NOMO-1 treated with dmso at 0.1 percent for 144 hours (cell line): ENCODE data around the gene GPR17.

ENCODE experiments used
- DNase-seq: peaks from one replicate; lab custom pipeline; 2025; ENCODE audit not compliant: unreplicated experiment; lab: John Stamatoyannopoulos, UW

Gene GPR17

DNA sequence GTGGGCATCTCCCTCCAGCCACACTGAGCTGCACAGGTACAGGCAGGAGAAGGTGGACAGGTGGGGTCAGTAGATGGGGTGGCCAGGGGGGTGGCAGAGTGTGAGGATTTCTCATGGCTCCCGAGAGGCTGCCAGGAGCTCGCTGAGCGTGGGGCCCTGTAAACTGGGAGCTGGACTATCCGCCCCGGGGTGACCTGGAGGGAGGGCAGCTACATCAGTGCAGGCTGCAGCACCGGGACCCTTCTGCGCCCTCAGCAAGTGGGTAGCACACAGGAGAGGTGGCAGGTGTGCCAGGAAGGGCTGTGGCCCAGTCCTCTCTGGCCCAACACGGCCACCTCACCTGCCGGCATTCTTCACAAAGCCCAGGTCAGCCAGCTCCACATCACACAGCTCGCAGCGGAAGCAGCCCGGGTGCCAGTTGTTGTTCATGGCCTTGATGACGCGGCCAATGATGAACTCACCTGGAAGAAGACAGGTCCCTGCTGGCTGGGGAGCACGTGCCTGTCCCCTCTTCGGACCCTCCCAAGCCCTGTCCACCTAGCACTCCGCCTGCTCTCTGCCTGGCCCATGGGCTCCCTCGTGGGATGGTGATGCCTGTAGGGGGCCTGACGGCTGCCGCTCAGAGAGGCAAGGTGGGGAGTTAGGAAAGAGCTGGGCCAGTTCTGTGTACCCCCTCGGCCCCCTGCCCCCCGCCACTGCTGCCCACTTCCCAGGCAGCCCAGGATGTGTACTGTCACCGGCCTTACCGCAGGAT, 8.3 kb downstream of the GPR17 start:
- DNase-seq: no peak

DNA sequence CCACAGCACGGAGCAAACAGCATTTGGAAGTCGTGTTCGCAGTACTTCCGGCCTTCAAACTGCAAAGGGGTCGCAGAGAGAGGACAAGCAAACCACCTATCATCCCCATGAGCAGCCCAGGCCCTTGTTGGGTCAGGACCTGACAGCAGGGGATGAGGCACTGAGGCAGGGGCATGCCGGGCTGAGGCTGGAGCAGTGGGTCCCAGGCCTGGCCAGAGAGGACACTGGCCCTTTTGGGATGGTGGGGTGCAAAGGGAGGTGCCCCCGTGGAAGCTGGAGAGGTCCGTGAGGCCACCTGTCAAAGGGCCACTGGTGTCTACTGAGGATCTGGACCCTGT, 8.9 kb downstream of the GPR17 start:
- DNase-seq: no peak

DNA sequence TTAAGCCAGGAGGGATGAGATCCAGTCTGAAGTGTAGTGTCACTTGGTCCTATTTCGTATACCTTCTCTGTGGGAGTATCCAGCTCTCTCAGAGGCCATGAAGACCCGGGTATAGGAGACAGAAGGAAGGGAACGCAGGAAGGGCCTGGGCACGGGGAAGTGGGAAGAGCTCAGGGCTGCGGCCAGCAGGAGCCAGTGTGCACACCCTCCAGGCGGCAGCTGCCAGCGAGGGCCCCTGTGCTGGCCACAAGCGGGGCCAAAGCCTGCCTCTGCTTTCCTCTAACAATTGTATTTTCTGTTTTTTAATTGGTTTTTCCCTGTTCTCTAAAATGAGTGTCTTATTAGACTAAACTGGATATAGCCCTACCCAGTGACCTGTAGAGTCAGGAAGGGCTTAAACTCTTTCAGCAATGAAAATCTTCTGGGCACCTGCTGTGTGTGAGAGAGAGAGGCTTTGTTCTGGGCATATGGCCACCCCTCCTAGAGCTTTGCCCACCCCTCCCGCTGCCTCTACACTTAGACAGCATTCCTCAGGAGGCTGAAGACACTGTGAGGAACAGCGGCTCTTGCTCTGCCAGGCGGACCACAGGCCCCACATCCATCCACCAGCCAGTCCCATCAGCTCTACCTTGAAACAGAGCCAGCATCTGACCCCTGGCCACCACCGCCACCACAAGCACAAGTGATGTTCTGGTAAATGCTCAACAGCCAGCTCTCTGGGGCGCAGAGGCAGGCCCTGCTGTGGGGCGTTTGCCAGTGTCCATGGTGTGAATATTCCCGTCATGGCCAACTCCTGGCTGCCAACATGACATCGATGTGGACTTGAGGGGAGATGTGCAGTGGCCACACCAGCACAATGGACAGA, 9.5 kb downstream of the GPR17 start:
- no peak for DNase-seq

DNA sequence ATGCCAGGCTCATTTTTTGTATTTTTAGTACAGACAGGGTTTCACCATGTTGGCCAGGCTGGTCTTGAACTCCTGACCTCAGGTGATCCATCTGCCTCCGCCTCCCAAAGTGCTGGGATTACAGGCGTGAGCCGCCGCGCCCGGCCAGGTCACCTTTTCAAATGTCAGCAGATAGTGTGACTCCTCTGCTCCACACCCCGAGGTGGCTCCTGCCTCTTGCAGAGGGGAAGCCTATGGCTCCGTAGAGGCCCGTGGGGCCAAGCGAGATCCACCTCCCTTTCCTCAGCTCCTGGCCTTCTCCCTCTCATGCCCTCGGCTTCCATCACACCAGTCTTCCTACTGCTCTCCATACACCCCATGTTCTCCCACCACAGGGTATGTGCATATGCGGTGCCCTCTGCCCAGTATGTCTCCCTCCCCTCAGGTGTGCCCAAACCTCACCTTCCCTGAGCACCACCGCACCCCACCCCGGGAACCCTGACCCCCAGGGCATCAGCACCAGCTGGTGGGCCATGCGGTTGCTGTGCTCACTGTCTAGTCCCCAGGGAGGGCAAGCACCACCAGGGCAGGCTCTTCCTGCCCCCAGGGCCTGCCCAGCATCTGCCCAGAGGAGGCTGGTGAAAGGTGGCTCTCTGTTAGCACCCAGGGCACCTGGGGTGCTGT, 10.7 kb downstream of the GPR17 start:
- DNase-seq: no peak

DNA sequence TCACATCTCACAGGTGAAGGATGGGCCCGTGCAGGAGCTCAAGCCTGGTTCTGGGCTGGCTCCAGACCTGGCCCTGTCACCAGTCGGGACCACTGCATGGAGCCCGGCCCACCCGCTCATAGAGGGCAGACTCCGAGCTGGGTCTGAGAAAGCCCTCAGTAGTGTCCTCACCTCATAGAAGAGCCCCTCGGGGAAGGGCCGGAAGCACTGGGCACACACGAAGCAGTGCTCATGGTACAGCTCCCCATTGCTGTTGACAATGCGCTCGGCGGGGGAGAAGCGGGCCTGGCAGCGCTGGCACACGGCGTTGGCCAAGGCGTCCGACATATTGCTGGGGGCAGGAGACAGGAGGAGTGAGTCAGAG, 11.3 kb downstream of the GPR17 start:
- no peak for DNase-seq

DNA sequence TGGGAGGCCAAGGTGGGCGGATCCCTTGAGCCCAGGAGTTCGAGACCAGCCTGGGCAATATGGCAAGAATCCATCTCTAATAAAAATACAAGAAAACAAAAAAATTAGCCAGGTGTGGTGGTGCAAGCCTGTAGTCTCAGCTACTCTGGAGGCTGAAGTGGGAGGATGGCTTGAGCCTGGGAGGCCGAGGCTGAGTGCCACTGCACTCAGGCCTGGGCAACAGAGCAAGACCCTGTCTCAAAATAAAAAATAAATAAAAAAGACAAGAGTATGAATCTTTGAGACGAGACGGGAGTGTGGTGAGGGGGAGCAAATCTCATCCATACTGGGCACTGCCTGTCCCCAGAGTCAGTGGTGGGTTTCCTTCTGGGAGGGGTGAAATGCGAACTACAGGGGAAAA, 12.2 kb downstream of the GPR17 start:
- DNase-seq: no peak

DNA sequence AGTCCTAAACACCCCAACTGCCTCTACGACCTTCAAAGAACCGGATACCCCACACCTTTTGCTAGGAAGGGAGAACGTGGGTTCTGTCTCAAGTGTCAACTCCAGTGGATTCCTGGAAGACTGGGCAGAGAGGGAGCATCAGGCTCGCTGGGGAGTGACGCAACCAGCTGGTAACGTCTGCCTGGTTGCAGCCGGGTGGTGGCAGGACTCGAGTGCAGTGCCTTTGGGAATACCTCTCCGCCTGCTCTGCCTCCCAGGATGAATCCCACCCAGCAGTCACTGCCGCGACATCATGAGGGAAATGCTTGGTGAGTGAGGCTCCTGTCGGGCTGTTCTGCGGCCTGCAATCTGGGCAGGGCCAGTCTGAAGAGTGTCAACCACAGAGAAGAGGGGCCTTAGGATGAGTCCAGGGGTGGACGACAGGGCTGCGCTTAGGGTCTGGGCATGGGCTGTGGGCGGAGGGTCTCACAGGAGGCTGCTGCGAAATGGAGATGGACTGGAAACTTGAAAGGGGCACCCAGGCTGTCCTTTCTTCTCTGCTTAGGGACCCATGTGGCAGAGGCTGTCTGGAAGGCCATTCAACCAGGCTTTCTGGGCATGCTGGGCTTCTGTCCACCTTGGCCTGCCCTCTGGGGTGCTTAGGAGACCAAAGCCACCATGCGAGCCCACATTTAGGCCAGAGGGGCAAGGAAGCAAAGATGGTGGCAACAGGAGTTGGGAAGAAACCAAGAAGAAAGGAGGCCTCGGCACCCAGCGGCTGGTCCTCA, 12.9 kb downstream of the GPR17 start:
- DNase-seq: no peak

DNA sequence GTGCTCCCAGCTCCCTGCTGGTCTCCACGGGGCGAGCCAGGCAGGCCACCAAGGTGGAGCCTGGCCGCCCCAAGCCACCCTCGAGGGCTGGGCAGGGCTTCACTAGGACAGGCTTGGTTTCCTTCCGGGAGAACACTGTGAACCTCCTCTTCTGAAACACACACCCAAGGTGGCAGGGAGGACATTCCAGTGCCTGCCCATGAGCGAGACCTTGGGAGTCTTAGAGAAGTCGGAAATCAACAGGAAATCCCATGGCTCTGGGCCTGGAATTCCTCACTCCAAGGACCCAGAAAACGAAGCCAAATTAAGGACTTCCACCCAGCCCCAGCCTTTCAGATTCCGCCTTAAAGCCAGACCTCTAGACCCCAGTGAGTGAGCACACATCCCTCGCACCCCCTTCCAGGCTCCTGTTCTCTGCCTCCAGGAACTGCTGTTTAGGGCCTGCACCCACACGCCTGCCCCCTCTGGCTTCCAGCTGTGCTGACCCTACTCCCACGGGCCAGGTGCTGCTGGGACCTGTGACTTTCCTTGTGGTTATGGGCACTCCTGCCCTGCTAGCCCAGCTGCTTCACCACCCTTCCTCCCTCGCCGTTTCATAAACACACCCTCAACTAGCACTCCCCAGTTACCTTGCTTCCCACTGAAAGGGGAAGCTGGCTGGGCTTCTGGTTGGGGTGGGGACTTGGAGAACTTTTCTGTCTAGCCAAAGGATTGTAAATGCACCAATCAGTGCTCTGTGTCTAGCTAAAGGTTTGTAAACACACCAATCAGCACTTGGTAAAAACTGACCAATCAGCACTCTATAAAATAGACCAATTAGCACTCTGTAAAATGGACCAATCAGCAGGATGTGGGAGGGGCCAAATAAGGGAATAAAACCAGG, 13.7 kb downstream of the GPR17 start:
- DNase-seq: peak; percentile 16

DNA sequence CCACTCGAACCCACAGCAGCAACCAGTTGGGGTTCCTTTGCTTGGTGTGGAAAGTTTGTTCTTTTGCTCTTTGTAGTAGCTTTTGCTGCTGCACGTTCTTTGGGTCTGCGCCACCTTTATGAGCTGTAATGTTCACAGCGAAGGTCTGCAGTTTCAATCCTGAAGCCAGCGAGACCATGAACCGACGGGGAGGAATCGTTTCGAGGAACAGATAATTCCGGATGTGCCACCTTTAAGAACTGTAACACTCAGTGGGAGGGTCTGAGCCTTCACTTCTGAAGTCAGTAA, 14.3 kb downstream of the GPR17 start:
- DNase-seq: no peak

DNA sequence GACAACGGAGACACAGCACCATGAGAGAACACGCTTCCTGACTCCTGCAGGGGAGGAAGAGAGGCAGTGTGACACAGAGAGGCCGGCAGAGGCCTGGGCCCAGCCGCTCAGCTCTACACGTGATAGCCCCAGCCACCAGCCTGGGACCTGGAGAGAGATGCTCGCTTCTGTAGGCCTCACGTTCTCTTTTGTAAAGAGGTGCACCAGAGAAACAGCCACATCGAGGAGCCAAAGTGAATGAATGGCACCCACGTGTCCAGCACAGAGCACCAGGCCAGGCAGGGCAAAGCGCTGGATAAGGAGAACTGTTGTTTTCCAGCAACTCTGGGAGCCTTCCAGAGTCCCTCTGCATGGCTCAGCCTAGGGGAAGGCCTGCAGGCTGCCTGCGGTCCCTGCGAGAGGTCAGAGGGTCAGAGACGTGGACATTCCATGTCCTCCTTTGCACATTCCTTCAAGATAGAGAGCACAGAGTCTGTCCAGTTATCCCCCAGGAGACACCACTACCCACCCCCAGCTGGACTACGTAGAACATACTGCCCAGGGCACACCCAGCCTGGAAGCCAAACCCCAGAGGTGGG, 15.2 kb downstream of the GPR17 start:
- no peak for DNase-seq

DNA sequence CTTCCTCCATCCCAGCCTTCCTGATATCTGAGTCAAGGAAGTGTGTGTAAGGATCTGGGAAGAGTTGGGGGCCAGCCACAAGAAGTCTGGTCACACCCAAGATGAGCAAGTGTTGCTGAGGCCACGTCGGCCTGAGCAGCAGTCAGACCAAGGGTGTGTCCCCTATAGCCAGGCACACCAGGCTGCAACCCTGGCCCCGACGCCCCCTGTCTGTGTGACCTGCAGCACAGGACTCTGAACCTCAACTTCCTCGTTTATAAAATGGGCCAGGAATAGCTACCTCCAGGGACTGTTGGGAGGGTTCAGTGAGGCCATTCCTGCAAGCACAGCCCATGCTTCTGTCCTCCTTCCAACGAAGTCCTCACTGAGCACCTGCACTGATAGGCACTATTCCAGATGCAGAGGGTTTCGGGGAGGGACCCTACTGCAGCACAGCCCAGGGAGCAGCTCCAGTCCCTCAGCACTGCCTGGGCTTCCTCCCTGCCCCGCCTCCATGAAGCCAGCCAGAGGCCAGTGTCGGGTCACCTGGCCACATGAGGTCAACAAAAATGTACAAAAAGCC, 16.1 kb downstream of the GPR17 start:
- no peak for DNase-seq

DNA sequence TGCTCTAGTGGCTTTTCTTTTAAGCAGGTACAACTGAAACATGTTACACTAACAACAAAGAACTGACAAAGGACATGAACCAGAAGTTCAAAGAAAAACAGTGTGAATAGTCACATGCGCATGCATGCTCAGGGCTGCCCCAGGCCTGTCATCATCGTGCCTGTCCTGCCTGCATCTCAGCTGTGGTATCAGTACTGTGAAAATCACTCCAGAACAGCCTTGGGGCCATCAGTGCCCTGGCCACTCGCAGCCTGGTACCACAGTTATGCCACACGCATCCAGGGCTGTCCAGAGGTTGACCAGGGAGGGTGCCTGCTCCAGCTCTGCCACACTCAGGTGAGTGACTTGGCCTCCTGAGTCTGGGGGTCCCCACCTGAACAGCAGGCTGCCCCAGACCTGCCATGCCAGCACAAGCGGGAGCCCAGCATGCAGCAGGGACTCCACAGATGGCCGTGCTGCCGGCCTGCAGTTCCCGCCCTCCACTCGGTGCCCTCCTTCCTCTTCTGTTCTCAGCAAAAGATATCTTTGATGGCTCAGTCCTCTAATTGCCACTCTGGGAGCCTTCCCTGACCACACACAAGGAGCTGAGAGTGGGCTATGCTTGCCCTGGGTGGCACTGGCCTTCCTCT, 17.1 kb downstream of the GPR17 start:
- DNase-seq: no peak

DNA sequence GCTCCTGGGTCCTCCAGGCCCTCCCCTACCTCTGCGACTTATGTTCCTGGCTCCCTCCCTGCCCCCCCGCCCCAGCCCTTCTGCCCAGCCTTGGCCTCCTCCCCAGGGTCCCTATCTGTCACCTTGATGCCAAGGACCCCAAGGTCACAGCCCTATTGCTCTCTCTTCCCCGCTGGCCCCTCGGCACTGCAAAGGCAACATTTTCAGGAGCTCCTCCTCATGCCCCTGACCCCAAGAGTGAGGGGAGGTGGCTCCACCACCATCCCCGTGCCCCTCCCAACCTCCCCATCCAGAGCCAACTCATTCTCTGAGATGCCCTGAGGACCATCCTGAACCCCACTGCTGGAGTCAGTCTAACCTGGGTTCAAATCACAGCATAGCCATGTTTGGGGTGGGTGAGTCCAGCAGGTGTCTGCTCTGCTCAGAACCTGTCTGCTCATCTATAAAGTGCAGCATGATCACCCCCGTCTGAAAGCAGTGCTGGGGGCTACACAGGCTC, 17.7 kb downstream of the GPR17 start:
- no peak for DNase-seq

DNA sequence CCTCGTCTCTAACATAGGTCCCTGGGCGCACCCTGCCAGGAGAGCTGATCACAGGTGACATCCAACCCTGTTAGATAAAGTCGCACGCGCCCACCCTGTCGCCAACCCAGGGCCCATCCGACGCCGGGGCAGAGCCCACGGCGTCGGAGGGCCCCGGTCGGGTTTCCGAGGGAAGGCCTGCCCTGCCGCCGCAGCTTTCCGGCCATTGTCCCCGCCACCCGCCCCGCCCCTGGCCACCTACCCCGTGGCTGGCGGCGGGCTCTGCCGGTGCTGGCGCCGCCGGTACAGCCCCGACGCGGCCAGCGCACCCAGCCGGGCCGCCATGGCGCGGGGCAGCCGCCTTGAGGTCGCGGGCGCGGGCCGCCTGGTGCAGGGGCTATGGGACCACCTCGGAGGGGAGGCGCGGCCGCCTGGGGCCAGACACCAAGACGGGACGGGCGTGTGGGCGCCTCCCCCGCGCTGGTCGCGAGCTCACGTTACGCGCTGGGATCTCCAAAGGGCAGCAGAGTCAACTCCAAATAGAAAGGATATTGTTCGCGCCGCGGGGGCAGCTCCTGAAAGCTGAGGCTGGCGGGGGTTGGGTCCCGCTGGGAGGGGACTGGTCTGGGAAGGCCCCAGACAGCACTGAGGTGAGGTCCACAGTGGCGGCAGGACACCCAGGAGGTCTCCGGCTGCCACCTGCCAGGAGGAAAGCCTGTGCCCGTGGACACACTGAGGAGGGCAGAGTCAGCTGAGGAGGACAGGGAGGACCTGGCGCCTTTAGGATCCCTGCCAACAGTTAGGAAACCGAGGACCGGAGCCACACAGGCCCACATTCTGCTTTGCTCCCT, 18.3 kb downstream of the GPR17 start:
- DNase-seq: no peak

DNA sequence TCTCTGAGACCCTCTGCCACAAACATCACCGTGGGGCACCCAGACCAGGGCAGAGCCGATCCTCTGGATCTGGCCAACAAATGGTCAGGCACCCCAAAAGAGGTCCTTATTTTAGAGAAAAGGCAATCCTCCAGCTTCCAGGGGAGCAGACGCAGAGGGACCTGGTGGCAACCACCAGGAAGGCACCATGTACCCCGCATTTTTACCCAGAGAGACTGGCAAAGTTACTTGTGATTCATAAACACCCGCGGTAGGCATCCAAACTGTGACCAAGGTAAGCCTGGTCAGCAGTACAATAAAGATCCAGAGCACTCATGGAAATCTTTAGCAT, 18.9 kb downstream of the GPR17 start:
- DNase-seq: no peak

DNA sequence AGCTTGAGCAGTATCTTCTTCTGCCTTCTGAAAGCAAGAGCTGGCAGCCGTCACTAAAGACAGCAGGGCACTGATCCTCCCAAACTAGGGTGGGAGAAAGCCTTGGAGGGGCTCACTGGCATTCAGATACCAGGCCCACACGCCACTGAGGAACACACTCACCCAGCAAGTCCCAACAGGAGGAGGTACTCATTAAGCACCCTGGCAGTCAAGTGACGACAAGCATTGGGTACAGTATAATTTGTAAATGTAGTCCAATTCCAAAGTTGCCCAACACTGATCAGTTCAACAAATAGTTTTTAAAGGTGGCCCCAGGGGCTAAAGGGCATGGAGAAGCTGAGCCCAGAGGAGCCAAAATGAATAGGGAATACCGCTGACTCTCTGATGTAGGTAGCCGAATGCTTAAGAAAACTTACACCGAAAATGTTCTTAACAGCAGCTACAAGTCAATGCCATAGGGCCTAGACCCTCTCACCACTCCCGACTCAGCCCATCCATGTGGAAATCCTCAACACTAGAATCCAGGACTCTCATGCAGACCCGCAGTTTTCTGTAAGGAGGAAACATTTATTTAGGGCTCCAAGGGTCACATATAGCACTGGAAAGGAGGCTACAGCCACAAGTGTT, 19.4 kb downstream of the GPR17 start:
- DNase-seq: no peak

DNA sequence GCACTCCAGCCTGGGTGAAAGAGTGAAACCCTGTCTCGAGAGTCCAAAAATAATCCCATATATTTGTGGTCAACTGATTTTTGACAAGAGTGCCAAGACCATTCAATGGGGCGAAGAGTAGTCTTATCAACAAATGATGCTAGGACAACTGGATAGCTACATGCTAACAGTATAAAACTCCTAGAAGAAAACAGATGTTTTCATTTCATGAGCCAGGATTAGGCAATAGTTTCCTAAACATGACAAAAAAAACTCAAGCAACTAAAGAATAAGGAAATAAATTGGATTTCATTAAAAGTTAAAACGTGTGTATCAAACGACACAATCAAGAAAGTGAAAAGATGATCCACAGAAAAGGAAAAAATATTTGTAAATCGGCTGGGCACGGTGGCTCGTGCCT, 23.1 kb downstream of the GPR17 start:
- no peak for DNase-seq
